NT2/D1 (cell line): Measurements from ENCODE around the gene GALNT7.

Source experiments
- DNase-seq: peaks from one replicate; pipeline ENCODE4 v3.0.0-alpha.2; 2011; ENCODE audit warnings: low read depth, low spot score
- H3K27me3 ChIP-seq: 2 replicates; pipeline ENCODE4 v1.6.0; 2011; ENCODE audit warnings: mild to moderate bottlenecking; ENCODE audit not compliant: insufficient read length, insufficient read depth
- H3K36me3 ChIP-seq: 2 replicates; pipeline ENCODE4 v1.6.1; 2011; ENCODE audit warnings: mild to moderate bottlenecking, low read length, mixed read lengths; ENCODE audit not compliant: insufficient read depth, insufficient read length
- H3K4me1 ChIP-seq: 2 replicates; pipeline ENCODE4 v1.5.1; 2011; ENCODE audit not compliant: insufficient read depth, insufficient read length
- H3K4me3 ChIP-seq: 2 replicates; pipeline ENCODE4 v1.5.1; 2011; ENCODE audit warnings: low read depth; ENCODE audit not compliant: insufficient read length
- H3K9ac ChIP-seq: 2 replicates; pipeline ENCODE4 v1.6.0; 2011; ENCODE audit warnings: low read depth; ENCODE audit not compliant: insufficient read length
- H3K9me3 ChIP-seq: 2 replicates; pipeline ENCODE4 v1.5.1; 2011; ENCODE audit warnings: mild to moderate bottlenecking, low read length; ENCODE audit not compliant: insufficient read depth
- SUZ12 ChIP-seq: IDR thresholded peaks from 2 replicates; pipeline ENCODE4 v1.6.1; 2011; ENCODE audit not compliant: insufficient read length, insufficient read depth; ENCODE audit errors: extremely low read depth
- YY1 ChIP-seq: IDR thresholded peaks from 2 replicates; pipeline ENCODE4 v1.6.1; 2011; ENCODE audit not compliant: insufficient read length, insufficient read depth
- ZNF274 ChIP-seq: IDR thresholded peaks from 2 replicates; pipeline ENCODE4 v1.6.1; 2011; ENCODE audit warnings: mild to moderate bottlenecking, low read depth, low read length

The GALNT7 gene

DNA sequence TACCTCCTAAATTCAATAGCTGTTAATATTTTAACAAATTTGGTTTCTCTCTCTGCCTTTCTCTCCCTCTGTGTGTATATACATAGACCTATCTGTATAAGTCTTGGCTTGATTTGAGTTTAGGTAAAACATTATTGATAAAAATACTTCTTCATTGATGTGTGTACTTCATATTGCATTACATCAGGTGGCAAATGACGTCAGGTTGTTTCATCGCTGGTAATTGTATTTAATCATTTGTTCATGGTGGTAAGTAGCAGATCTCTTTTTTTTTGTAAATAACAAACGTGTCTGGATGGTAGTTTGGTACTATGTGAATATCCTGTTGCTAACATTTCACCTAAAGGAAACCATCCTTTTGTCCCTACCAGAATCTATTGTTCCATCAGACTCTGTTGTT, 55.1 kb downstream of the GALNT7 start:
- Histone ChIP-seq H3K4me1 (no peaks in the 10 kb centered on the region), H3K4me3 (no peak overlapping the region), H3K36me3 (no peaks in the 10 kb centered on the region), H3K9ac (no peak overlapping the region), H3K9me3 (no peaks in the 10 kb centered on the region), H3K27me3 (no peaks in the 10 kb centered on the region)
- no peak for DNase-seq
- TF ChIP-seq SUZ12 (no peak), ZNF274 (no peak), YY1 (no peak)

GRCh38 chr4:173226401-173226888, 57.8 kb downstream of the GALNT7 start:
- no peak for DNase-seq
- Histone ChIP-seq H3K36me3 (no peaks in the 10 kb centered on the region), H3K4me3 (no peak overlapping the region), H3K4me1 (no peaks in the 10 kb centered on the region), H3K9ac (no peak overlapping the region), H3K9me3 (no peaks in the 10 kb centered on the region), H3K27me3 (no peaks in the 10 kb centered on the region)
- no peak for TF ChIP-seq ZNF274
- TF ChIP-seq YY1: no peak

- no peak overlapping the region for H3K9ac ChIP-seq
- H3K4me3 ChIP-seq: no peak overlapping the region
- no peaks in the 10 kb centered on the region for H3K9me3 ChIP-seq
- TF ChIP-seq SUZ12 (no peak), ZNF274 (no peak), YY1 (no peak)
- H3K27me3 ChIP-seq: no peaks in the 10 kb centered on the region
- DNase-seq: no peak
- H3K36me3 ChIP-seq: peaks cover 1% of the 10 kb centered on the region
- H3K4me1 ChIP-seq: no peaks in the 10 kb centered on the region
Measured at GRCh38 chr4:173227756-173228155, 59.1 kb downstream of the GALNT7 start.

DNA sequence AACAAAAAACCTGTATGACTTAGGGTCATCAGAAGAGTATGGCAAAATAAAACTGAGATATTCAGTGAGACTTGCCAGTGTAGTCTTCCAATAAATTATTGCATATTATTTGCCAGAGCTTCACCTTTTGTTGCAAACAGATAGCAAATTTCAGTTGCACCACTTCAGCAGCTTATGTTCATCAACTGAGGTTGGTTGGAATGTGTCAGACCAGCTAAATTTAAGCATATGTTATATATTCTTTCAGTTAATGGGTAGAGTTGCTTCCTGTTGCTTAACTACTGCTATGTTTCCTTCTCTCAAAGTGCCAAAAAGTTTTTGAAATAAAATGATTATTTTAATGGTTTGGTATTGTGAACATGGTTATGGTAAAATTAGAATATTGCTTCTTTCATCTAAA, 61.5 kb downstream of the GALNT7 start:
- Histone ChIP-seq H3K4me1 (no peaks in the 10 kb centered on the region), H3K36me3 (peaks cover 3% of the 10 kb centered on the region)
- DNase-seq: no peak

DNA sequence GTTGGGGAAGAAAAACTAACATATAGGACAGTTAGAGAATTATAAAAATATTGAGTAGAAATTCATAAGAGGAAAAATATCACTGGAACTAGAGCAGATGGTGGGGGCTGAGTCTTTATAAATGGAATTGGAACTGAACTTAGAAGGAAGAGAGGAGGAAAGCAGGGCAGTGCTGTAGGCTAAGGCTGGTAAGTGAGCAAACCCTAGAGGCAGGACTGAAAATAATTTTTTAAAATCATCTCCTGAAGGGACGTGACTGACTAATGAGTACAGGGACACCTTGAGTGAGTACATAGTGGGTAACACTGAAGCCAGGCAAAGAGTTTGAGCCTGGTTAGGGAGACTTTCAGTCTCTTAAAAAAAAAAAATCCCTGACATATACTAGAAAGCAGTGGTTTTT, 63.3 kb downstream of the GALNT7 start:
- Histone ChIP-seq H3K4me1 (no peaks in the 10 kb centered on the region), H3K36me3 (peaks cover 3% of the 10 kb centered on the region), H3K4me3 (no peak overlapping the region), H3K9me3 (no peaks in the 10 kb centered on the region), H3K27me3 (no peaks in the 10 kb centered on the region), H3K9ac (no peak overlapping the region)
- no peak for DNase-seq
- TF ChIP-seq YY1 (no peak), ZNF274 (no peak), SUZ12 (no peak)

More for the DNA sequence above, 61.5 kb downstream of the GALNT7 start:
- H3K4me3 ChIP-seq: no peak overlapping the region
- no peak for TF ChIP-seq SUZ12
- TF ChIP-seq ZNF274: no peak
- TF ChIP-seq YY1: no peak
- H3K27me3 ChIP-seq: no peaks in the 10 kb centered on the region
- H3K9ac ChIP-seq: no peak overlapping the region
- H3K9me3 ChIP-seq: no peaks in the 10 kb centered on the region

- Histone ChIP-seq H3K9me3 (no peaks in the 10 kb centered on the region), H3K36me3 (peaks cover 3% of the 10 kb centered on the region), H3K4me1 (no peaks in the 10 kb centered on the region), H3K4me3 (no peak overlapping the region), H3K9ac (no peak overlapping the region), H3K27me3 (no peaks in the 10 kb centered on the region)
- DNase-seq: no peak
- TF ChIP-seq ZNF274: no peak
- TF ChIP-seq SUZ12: no peak
- no peak for TF ChIP-seq YY1
Measured at GRCh38 chr4:173233857-173234256, 65.2 kb downstream of the GALNT7 start.

GRCh38 chr4:173235050-173235449, 66.4 kb downstream of the GALNT7 start:
- Histone ChIP-seq H3K36me3 (peaks cover 3% of the 10 kb centered on the region), H3K4me3 (no peak overlapping the region), H3K9ac (no peak overlapping the region), H3K9me3 (no peaks in the 10 kb centered on the region), H3K27me3 (no peaks in the 10 kb centered on the region), H3K4me1 (no peaks in the 10 kb centered on the region)
- no peak for TF ChIP-seq YY1
- no peak for TF ChIP-seq SUZ12
- no peak for TF ChIP-seq ZNF274
- no peak for DNase-seq

DNA sequence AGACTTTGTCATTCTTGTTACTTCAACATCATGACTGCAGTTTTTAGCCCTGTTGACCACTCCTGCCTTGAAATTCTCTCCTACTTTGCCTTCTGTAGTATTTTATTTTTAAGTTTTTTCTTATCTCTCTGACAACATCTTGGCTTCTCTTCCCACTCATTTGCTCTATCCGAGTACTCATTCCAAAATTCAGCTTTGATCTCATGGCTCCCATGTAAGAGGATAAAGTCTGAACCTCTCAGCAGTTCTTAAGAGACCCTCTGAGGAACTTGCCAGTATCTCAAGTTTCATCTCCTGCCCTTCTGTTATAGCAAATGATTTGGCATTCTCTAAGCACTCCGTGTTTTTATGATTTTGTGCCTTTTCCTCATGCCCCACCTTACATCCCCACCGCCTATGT, 67.7 kb downstream of the GALNT7 start:
- TF ChIP-seq YY1 (no peak), ZNF274 (no peak), SUZ12 (no peak)
- H3K36me3 ChIP-seq: peaks cover 3% of the 10 kb centered on the region

More for the DNA sequence above, 67.7 kb downstream of the GALNT7 start:
- Histone ChIP-seq H3K27me3 (no peaks in the 10 kb centered on the region), H3K4me3 (no peak overlapping the region), H3K9me3 (no peaks in the 10 kb centered on the region), H3K9ac (no peak overlapping the region), H3K4me1 (no peaks in the 10 kb centered on the region)
- DNase-seq: no peak
